Measurements from ENCODE around the gene COL5A1.

Gene COL5A1

DNA sequence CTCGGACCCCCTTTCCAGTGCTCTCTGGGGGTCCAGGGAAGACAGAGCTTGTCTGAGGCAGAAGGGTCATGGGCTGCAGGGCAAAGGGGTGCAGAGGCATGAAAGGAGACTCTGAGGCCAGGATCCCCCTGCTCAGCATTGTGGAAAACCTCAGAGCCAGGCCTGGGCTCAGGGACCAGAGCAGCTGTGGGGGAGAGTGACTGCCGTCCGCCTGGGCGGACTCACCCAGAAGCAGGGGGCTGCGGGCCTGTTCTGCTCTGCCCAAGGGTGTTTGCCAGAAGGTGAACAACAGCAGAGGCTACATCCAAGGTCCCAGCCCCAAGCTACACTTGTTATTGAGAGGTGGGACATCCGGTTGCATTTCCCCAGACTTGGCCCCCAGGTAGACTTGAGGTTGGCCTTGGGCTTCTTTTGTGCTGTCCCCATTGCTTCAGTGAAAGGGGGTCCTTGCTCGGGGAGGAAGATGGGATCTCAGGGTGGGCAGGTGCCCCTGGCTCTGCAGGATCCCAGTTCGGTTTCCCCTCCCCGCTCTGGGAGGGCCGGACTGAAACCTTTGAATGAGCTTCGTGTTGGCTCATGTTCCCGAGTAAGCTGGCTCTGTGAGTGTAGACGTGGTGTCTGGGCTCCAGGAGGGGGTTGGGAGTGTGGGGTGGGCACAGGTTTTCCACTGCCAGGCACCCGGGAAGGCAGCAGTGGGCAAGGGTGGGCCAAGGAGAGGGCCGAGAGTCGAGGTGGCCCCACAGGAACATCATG lies 92.1 kb downstream of the COL5A1 start:
- no peak for TF ChIP-seq CTCF (IDR thresholded peaks at IDR 0.05; ENCODE audit: borderline replicate concordance, control extremely low read depth, extremely low read depth, insufficient read depth, missing control alignments)
- in situ Hi-C loops (cut with MboI; ENCODE audit: low sequenced_read_pairs, unreplicated experiment): no loop called here
- DNase-seq (ENCODE audit: low spot score): no peak

DNA sequence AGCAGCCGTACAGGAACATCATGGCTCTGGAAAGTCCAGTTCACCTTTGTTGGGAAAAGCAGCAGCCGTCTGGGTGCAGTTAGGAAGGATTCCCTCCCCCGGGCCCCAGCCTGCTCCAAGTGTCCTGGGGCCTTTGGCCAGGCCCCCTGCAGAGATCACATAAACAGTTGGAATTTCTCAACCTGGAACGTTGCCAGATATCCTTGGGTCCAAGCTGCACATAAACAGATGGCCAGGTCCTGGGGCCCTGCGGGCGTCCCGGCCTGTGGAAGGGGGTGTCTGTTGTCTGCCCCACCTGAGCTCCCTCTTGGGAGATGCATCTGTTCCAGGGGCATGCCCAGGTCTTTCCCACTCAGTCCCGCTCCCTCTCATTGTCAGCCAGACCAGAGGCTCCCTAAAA lies 92.7 kb downstream of the COL5A1 start:
- TF ChIP-seq CTCF (IDR thresholded peaks at IDR 0.05; ENCODE audit: borderline replicate concordance, control extremely low read depth, extremely low read depth, insufficient read depth, missing control alignments): no peak
- in situ Hi-C loops (cut with MboI; ENCODE audit: low sequenced_read_pairs, unreplicated experiment): no loop called here
- no peak for DNase-seq (ENCODE audit: low spot score)

- TF ChIP-seq CTCF (IDR thresholded peaks at IDR 0.05; ENCODE audit: borderline replicate concordance, control extremely low read depth, extremely low read depth, insufficient read depth, missing control alignments): no peak
- no peak for DNase-seq (ENCODE audit: low spot score)
- in situ Hi-C loops (cut with MboI; ENCODE audit: low sequenced_read_pairs, unreplicated experiment): no loop called here
Measured at GRCh38 chr9:134735441-134736175, 94.0 kb downstream of the COL5A1 start.

DNA sequence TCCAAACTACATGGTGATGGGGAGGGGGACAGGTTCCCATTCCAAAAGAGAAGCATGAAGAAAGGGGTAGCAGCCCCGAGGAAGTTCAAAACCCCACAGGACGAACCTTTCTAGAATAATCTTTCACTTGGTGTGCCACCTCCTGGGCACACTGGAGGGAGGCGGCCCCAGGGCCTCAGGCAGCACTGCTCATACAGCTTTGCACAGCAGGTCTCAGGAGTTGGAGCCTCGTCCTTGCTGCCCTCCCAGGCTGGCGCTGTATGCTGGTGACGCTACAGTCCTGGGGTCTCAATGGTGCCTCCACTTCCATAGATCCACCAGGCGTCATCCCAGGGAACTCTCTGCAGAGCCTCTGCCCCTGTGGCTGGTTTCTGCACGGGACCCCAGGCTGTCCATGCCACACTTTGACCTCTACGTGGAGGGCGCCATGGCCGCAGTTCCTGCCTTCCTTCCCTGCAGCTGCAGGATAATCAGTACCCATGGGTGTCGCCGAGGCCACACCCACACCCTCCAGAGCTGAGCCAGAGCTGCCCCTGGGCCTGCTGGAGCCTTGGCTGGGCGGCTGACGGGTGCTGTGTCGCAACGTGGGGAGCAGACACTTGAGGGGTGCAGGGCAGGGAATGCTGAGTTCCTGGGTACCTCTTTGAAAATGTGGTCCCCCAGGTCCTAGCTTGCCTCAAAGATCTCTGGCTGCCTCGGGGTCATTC lies 95.3 kb downstream of the COL5A1 start:
- no peak for TF ChIP-seq CTCF (IDR thresholded peaks at IDR 0.05; ENCODE audit: borderline replicate concordance, control extremely low read depth, extremely low read depth, insufficient read depth, missing control alignments)

DNA sequence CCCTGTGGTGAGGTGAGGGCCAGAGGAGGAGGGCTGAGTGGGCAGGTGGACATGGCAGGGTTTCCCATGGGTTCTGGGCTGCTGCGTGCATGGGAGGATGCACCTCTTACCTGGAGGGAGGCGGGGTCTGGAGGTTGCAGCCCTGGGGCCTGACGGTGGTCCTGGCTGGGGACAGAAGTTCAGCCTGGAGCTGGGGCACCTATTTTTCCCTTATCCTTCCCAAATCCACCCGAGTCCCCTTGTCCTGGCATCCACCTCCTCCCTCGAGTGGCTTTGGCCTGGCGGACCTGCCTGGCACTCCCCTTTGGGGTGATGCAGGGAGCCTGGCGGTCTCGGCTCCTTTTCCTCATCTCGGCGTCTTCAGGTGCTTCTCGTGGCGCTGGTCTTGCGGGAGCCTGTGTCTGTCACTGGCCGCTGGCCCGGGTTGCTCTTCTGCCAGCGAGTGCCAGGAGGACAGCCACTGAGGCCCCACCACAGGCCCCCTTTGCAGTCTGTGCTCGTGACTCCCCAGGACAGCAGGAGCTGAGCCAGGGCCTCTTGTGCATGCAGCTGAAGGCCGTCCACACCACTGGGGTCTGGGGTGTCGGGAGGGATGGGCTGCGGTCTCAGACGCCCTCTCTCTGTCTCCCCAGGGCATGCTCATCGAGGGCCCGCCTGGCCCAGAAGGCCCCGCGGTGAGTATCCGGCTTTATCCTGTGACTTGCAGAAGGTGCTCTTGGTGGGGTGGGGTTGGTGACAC lies 96.4 kb downstream of the COL5A1 start:
- no peak for DNase-seq (ENCODE audit: low spot score)
- no peak for TF ChIP-seq CTCF (IDR thresholded peaks at IDR 0.05; ENCODE audit: borderline replicate concordance, control extremely low read depth, extremely low read depth, insufficient read depth, missing control alignments)
- in situ Hi-C loops (cut with MboI; ENCODE audit: low sequenced_read_pairs, unreplicated experiment): no loop called here

More for the DNA sequence above, 95.3 kb downstream of the COL5A1 start:
- in situ Hi-C loops (cut with MboI; ENCODE audit: low sequenced_read_pairs, unreplicated experiment): no loop called here
- DNase-seq (ENCODE audit: low spot score): no peak

Measured in GM13976 (cell line).